ENCODE results near the gene HDGFL2. TPM values are rescaled to one million over a fixed set of nuclear protein-coding genes. Genes with fewer than 3 reads are reported as not detected.

The HDGFL2 gene
- total RNA-seq = 10 to 100 TPM; 15.5 to 39.7 (median 26.9) TPM

GRCh38 chr19:4472174-4472974 lies at the start of gene HDGFL2:
TSS of gene HDGFL2 (plus strand) at chr19:4472297. CDS start at chr19:4472351, 54 bp downstream.
- no peak for TF ChIP-seq CTCF (IDR thresholded peaks at IDR 0.05; ENCODE audit: low read depth)

- TF ChIP-seq CTCF (IDR thresholded peaks at IDR 0.05; ENCODE audit: low read depth) = no peak
These were observed 48.5 kb upstream of the HDGFL2 start for GRCh38 chr19:4423416-4424126.

- no peak for TF ChIP-seq CTCF (IDR thresholded peaks at IDR 0.05; ENCODE audit: low read depth)
These were observed 46.6 kb upstream of the HDGFL2 start for GRCh38 chr19:4425537-4425936.

- no peak for TF ChIP-seq CTCF (IDR thresholded peaks at IDR 0.05; ENCODE audit: low read depth)
These were observed 43.6 kb upstream of the HDGFL2 start for GRCh38 chr19:4428326-4428975.

- TF ChIP-seq CTCF (IDR thresholded peaks at IDR 0.05; ENCODE audit: low read depth) = no peak
These were observed 42.8 kb upstream of the HDGFL2 start for GRCh38 chr19:4429256-4429655.

GRCh38 chr19:4429771-4430171 lies 42.3 kb upstream of the HDGFL2 start:
- no peak for TF ChIP-seq CTCF (IDR thresholded peaks at IDR 0.05; ENCODE audit: low read depth)

GRCh38 chr19:4430760-4431159 lies 41.3 kb upstream of the HDGFL2 start:
- TF ChIP-seq CTCF (IDR thresholded peaks at IDR 0.05; ENCODE audit: low read depth) = no peak

All from subcutaneous adipose tissue (tissue), 4 donors.